ENCODE measurements around the gene ITPR2.
"Not testable (repeated sequence)": the region's sequence is repeated elsewhere in the genome, so short reads cannot be mapped to it uniquely, and the experiment has no call there.

Gene ITPR2

GRCh38 chr12:26800347-26800746 is 32.6 kb downstream of the ITPR2 start:
- H3K36me3 ChIP-seq (ENCODE audit: insufficient read depth, low read length): no peaks in the 10 kb centered on the region; the same call in 1 of the 2 replicates
- H3K9ac ChIP-seq (ENCODE audit: low read depth, low read length): no peak overlapping the region
- no peaks in the 10 kb centered on the region for H3K9me3 ChIP-seq (ENCODE audit: control insufficient read depth, insufficient read depth, low read length)
- H3K4me1 ChIP-seq (ENCODE audit: insufficient read depth, low read length): peaks cover 3% of the 10 kb centered on the region; the same call in 1 of the 2 replicates

GRCh38 chr12:26799741-26800140 is 33.3 kb downstream of the ITPR2 start:
- H3K9me3 ChIP-seq (ENCODE audit: control insufficient read depth, insufficient read depth, low read length): no peaks in the 10 kb centered on the region
- no peak overlapping the region for H3K9ac ChIP-seq (ENCODE audit: low read depth, low read length)
- H3K4me1 ChIP-seq (ENCODE audit: insufficient read depth, low read length): peaks cover 3% of the 10 kb centered on the region; the same call in 1 of the 2 replicates
- no peaks in the 10 kb centered on the region; the same call in 1 of the 2 replicates for H3K36me3 ChIP-seq (ENCODE audit: insufficient read depth, low read length)

GRCh38 chr12:26798640-26799039 is 34.4 kb downstream of the ITPR2 start:
- H3K9ac ChIP-seq (ENCODE audit: low read depth, low read length): no peak overlapping the region
- no peaks in the 10 kb centered on the region; the same call in 1 of the 2 replicates for H3K36me3 ChIP-seq (ENCODE audit: insufficient read depth, low read length)
- H3K4me1 ChIP-seq (ENCODE audit: insufficient read depth, low read length): peaks cover 2% of the 10 kb centered on the region; the same call in 1 of the 2 replicates

GRCh38 chr12:26798023-26798422 is 35.0 kb downstream of the ITPR2 start:
- H3K4me1 ChIP-seq (ENCODE audit: insufficient read depth, low read length): no peaks in the 10 kb centered on the region; the same call in 1 of the 2 replicates
- H3K9me3 ChIP-seq (ENCODE audit: control insufficient read depth, insufficient read depth, low read length): no peaks in the 10 kb centered on the region
- H3K36me3 ChIP-seq (ENCODE audit: insufficient read depth, low read length): no peaks in the 10 kb centered on the region; the same call in 1 of the 2 replicates
- no peak overlapping the region for H3K9ac ChIP-seq (ENCODE audit: low read depth, low read length)

More at GRCh38 chr12:26798640-26799039, 34.4 kb downstream of the ITPR2 start:
- no peaks in the 10 kb centered on the region for H3K9me3 ChIP-seq (ENCODE audit: control insufficient read depth, insufficient read depth, low read length)

GRCh38 chr12:26795910-26796309 is 37.1 kb downstream of the ITPR2 start:
- Histone ChIP-seq H3K4me1 (ENCODE audit: insufficient read depth, low read length) (no peaks in the 10 kb centered on the region; the same call in 1 of the 2 replicates), H3K9me3 (ENCODE audit: control insufficient read depth, insufficient read depth, low read length) (no peaks in the 10 kb centered on the region), H3K36me3 (ENCODE audit: insufficient read depth, low read length) (no peaks in the 10 kb centered on the region), H3K9ac (ENCODE audit: low read depth, low read length) (no peak overlapping the region)

GRCh38 chr12:26791301-26791791 is 41.6 kb downstream of the ITPR2 start:
- Histone ChIP-seq H3K4me1 (ENCODE audit: insufficient read depth, low read length) (no peaks in the 10 kb centered on the region), H3K36me3 (ENCODE audit: insufficient read depth, low read length) (peaks cover 17% of the 10 kb centered on the region), H3K9me3 (ENCODE audit: control insufficient read depth, insufficient read depth, low read length) (no peaks in the 10 kb centered on the region; the same call in 1 of the 2 replicates), H3K9ac (ENCODE audit: low read depth, low read length) (no peak overlapping the region)

GRCh38 chr12:26790645-26790994 is 42.4 kb downstream of the ITPR2 start:
- Histone ChIP-seq H3K36me3 (ENCODE audit: insufficient read depth, low read length) (peaks cover 17% of the 10 kb centered on the region), H3K9ac (ENCODE audit: low read depth, low read length) (no peak overlapping the region), H3K4me1 (ENCODE audit: insufficient read depth, low read length) (no peaks in the 10 kb centered on the region), H3K9me3 (ENCODE audit: control insufficient read depth, insufficient read depth, low read length) (no peaks in the 10 kb centered on the region; the same call in 1 of the 2 replicates)

- H3K4me1 ChIP-seq (ENCODE audit: insufficient read depth, low read length): no peaks in the 10 kb centered on the region
- no peak overlapping the region for H3K9ac ChIP-seq (ENCODE audit: low read depth, low read length)
- H3K36me3 ChIP-seq (ENCODE audit: insufficient read depth, low read length): peaks cover 17% of the 10 kb centered on the region
- H3K9me3 ChIP-seq (ENCODE audit: control insufficient read depth, insufficient read depth, low read length): no peaks in the 10 kb centered on the region; the same call in 1 of the 2 replicates
Observed at GRCh38 chr12:26789731-26790644, 43.0 kb downstream of the ITPR2 start.

- Histone ChIP-seq H3K9ac (ENCODE audit: low read depth, low read length) (no peak overlapping the region), H3K4me1 (ENCODE audit: insufficient read depth, low read length) (no peaks in the 10 kb centered on the region), H3K36me3 (ENCODE audit: insufficient read depth, low read length) (peaks cover 17% of the 10 kb centered on the region), H3K9me3 (ENCODE audit: control insufficient read depth, insufficient read depth, low read length) (no peaks in the 10 kb centered on the region; the same call in 1 of the 2 replicates)
Observed at GRCh38 chr12:26786865-26787514, 46.0 kb downstream of the ITPR2 start.

- no peaks in the 10 kb centered on the region for H3K4me1 ChIP-seq (ENCODE audit: insufficient read depth, low read length)
- no peak overlapping the region for H3K9ac ChIP-seq (ENCODE audit: low read depth, low read length)
- no peaks in the 10 kb centered on the region; the same call in 1 of the 2 replicates for H3K9me3 ChIP-seq (ENCODE audit: control insufficient read depth, insufficient read depth, low read length)
- peaks cover 17% of the 10 kb centered on the region for H3K36me3 ChIP-seq (ENCODE audit: insufficient read depth, low read length)
Observed at GRCh38 chr12:26786491-26786864, 46.5 kb downstream of the ITPR2 start.

- H3K9ac ChIP-seq (ENCODE audit: low read depth, low read length); H3K9me3 ChIP-seq (ENCODE audit: control insufficient read depth, insufficient read depth, low read length): not testable (repeated sequence)
- H3K36me3 ChIP-seq (ENCODE audit: insufficient read depth, low read length): peaks cover 13% of the 10 kb centered on the region
Observed at GRCh38 chr12:26783816-26784379, 49.1 kb downstream of the ITPR2 start.

GRCh38 chr12:26783131-26783526 is 49.9 kb downstream of the ITPR2 start:
- no peak overlapping the region for H3K9ac ChIP-seq (ENCODE audit: low read depth, low read length)
- peaks cover 6% of the 10 kb centered on the region; the same call in 1 of the 2 replicates for H3K36me3 ChIP-seq (ENCODE audit: insufficient read depth, low read length)
- no peaks in the 10 kb centered on the region for H3K4me1 ChIP-seq (ENCODE audit: insufficient read depth, low read length)
- H3K9me3 ChIP-seq (ENCODE audit: control insufficient read depth, insufficient read depth, low read length): no peaks in the 10 kb centered on the region; the same call in 1 of the 2 replicates

More at GRCh38 chr12:26783816-26784379, 49.1 kb downstream of the ITPR2 start:
- H3K4me1 ChIP-seq (ENCODE audit: insufficient read depth, low read length): not testable (repeated sequence)

GRCh38 chr12:26782372-26783130 is 50.4 kb downstream of the ITPR2 start:
- peaks cover 3% of the 10 kb centered on the region; the same call in 1 of the 2 replicates for H3K9me3 ChIP-seq (ENCODE audit: control insufficient read depth, insufficient read depth, low read length)
- H3K9ac ChIP-seq (ENCODE audit: low read depth, low read length): no peak overlapping the region
- H3K4me1 ChIP-seq (ENCODE audit: insufficient read depth, low read length): no peaks in the 10 kb centered on the region
- peaks cover 6% of the 10 kb centered on the region; the same call in 1 of the 2 replicates for H3K36me3 ChIP-seq (ENCODE audit: insufficient read depth, low read length)
